Kidney (tissue), 14 donors: Measurements from ENCODE around the gene CFAP251. TPM values are rescaled to one million over a fixed set of nuclear protein-coding genes. Genes with fewer than 3 reads are reported as not detected.

Experiments used
- DNase-seq, 5 donors: peaks; one replicate each; pipeline ENCODE4 v3.0.0-alpha.2; 2013 to 2020
- FAIRE-seq: peaks from 2 replicates; lab custom pipeline; 2012; peaks lifted over from hg19 to GRCh38; lab: Jason Lieb, UNC
- H3K27ac ChIP-seq, 2 donors: one replicate each; pipeline ENCODE4 v1.7.0; 2013; ENCODE audit warnings: low read depth in 2 of 2, low read length in 2 of 2, inconsistent platforms in 1 of 2
- H3K27me3 ChIP-seq: one replicate; pipeline ENCODE4 v1.7.1; 2013; ENCODE audit warnings: low read length, inconsistent platforms; ENCODE audit not compliant: control insufficient read depth, insufficient read depth
- H3K36me3 ChIP-seq, 3 donors: one replicate each; pipeline versions ENCODE4 v1.7.0 to v1.7.1; 2013; ENCODE audit warnings: low read length in 3 of 3, control low read depth in 1 of 3, inconsistent platforms in 1 of 3; ENCODE audit not compliant: insufficient read depth in 3 of 3, control insufficient read depth in 2 of 3
- H3K4me1 ChIP-seq, 3 donors: one replicate each; pipeline versions ENCODE4 v1.7.0 to v1.7.1; 2013; ENCODE audit warnings: low read length in 3 of 3, inconsistent platforms in 1 of 3, low read depth in 1 of 3; ENCODE audit not compliant: control insufficient read depth in 2 of 3, insufficient read depth in 2 of 3
- H3K4me3 ChIP-seq, 3 donors: one replicate each; pipeline versions ENCODE4 v1.7.0 to v1.8.1; 2013; ENCODE audit warnings: low read length in 3 of 3, control low read depth in 1 of 3, inconsistent platforms in 1 of 3
- H3K9ac ChIP-seq, 3 donors: one replicate each; pipeline versions ENCODE4 v1.7.0 to v1.7.1; 2013; ENCODE audit warnings: low read length in 3 of 3, control low read depth in 1 of 3, inconsistent platforms in 1 of 3
- H3K9me3 ChIP-seq, 3 donors: one replicate each; pipeline versions ENCODE4 v1.7.0 to v1.7.1; 2013; ENCODE audit warnings: low read length in 3 of 3, control low read depth in 1 of 3, inconsistent platforms in 1 of 3; ENCODE audit not compliant: control insufficient read depth in 2 of 3, insufficient read depth in 1 of 3
- intact Hi-C: fragments of 100-400 bp; cut with DNase I; formaldehyde crosslinking; loops from one replicate; pipeline ENCODE4 v1.11.1; 2022
- polyA plus RNA-seq: library from polyadenylated mRNA; stranded (reverse); fragments of 350-450 nt; fragmentation: Illumina TruSeq; extraction: RNeasy Lipid Tissue Mini Kit (QIAGEN cat#74804); gene quantifications from one replicate; pipeline ENCODE4 v1.2.3, GENCODE V29; 2014; ENCODE audit warnings: low read depth, low replicate concordance; ENCODE audit not compliant: insufficient read depth
- total RNA-seq: library from RNA; stranded (reverse); fragmentation: NEBNext Ultra II Directional; extraction: Animal tissue kit (Norgen Biotek cat#: 25700); gene quantifications from one replicate; pipeline ENCODE4 v1.2.1, GENCODE V29; 2021
- TF ChIP-seq, protein P1 (sequence below): IDR thresholded peaks from 3 replicates; pipeline ENCODE4 v1.5.1; 2012; ENCODE audit warnings: mild to moderate bottlenecking, moderate library complexity, borderline replicate concordance; ENCODE audit not compliant: insufficient read depth; ENCODE audit errors: extremely low read depth
- donor health status: control.
- donor health status: control.
- donor health status: control.
- donor health status: control.
- donor health status: control.
- donor health status: DM: yes; HTN: yes; CAD: no.
- donor health status: Normal renal cell carcinoma (clear cell type).

CFAP251 gene
- total and polyA plus RNA-seq, 2 donors from 2014 or later, result 2.9 to 10.8 TPM

DNA sequence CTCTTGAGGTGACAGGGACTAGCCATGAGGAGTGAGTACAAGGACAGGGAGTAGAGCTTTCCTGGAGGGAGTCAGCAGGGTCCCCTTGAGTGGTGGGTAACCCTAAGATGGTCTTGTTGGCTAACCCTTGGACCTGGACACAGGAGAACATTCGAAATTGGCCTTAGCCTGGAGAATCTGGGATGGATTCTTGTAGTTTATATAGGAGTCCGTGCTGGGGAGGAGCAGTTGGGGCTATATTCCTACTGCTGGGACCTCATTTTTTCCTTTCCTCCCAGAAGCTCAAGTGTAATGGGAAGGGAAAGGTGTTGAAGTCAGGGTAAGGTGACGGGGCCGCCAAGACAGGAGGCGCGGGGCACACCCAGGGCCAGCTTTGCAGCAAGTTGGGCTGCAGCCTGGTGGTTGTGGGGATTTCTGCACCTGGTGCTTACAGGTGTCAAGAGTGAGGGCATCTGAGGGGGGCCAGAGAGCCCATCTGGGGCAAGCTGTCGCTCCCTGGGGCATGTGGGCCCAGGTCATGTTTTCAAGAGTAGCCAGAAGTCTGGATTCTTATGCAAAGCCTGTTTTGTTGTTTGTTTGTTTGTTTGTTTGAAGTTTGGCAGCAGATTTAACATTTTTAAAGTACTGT, 108.4 kb downstream of the CFAP251 start:
- no peaks in the 10 kb centered on the region for H3K27me3 ChIP-seq
- H3K9me3 ChIP-seq, result no peaks in the 10 kb centered on the region
- FAIRE-seq (no peak), DNase-seq (no peak)
- H3K36me3 ChIP-seq, result no peaks in the 10 kb centered on the region
- peak overlapping the region in 1 of 2 donors; percentile 0 for H3K27ac ChIP-seq
- TF ChIP-seq, protein P1, sequence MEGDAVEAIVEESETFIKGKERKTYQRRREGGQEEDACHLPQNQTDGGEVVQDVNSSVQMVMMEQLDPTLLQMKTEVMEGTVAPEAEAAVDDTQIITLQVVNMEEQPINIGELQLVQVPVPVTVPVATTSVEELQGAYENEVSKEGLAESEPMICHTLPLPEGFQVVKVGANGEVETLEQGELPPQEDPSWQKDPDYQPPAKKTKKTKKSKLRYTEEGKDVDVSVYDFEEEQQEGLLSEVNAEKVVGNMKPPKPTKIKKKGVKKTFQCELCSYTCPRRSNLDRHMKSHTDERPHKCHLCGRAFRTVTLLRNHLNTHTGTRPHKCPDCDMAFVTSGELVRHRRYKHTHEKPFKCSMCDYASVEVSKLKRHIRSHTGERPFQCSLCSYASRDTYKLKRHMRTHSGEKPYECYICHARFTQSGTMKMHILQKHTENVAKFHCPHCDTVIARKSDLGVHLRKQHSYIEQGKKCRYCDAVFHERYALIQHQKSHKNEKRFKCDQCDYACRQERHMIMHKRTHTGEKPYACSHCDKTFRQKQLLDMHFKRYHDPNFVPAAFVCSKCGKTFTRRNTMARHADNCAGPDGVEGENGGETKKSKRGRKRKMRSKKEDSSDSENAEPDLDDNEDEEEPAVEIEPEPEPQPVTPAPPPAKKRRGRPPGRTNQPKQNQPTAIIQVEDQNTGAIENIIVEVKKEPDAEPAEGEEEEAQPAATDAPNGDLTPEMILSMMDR, result no peak
- intact Hi-C loops, result no loop called here
- no peak overlapping the region for H3K9ac ChIP-seq
- H3K4me1 ChIP-seq, result peaks cover 0 to 41% (median 18%) of the 10 kb centered on the region in 3 donors
- no peak overlapping the region for H3K4me3 ChIP-seq

DNA sequence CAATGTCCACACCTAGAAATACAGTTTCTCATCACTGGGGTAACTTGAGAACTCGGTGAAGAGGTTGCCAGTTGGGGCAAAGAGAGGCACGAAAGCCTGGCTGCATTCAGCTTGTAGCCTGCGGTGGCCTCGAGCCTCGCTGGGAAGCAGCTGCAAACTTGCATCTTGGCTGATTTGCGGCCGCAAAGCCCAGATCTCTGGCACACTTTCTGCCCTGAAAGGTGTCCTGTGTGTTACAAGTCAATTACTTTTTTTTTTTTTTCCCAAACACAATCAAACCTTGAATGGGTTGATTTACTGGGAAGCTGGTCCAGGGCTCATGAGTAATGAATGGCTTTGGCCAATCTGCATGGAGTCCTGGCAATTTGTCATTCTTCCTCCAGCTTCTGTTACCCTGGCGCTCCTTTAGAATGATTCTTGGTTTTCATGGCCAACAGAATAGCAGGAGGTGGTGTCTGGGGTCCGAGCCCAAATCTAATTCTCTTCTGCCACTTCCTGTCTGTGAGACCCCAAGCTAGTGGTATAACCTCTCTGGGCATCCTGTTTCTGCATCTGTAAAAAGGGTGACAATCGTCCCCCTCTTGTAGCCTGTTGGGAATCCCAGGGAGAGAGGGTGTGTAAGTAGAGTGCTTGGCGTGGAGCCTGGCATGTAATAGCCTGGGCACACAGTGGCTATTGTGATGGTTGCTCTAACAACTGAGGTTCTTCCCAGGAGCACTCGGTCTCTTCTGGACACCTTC, 109.9 kb downstream of the CFAP251 start:
- H3K27me3 ChIP-seq, result no peaks in the 10 kb centered on the region
- peak overlapping the region in 1 of 3 donors; percentile 56 for H3K9ac ChIP-seq
- TF ChIP-seq, protein P1, result no peak
- H3K27ac ChIP-seq, result peak overlapping the region; percentile 85 to 89
- no peaks in the 10 kb centered on the region for H3K36me3 ChIP-seq
- intact Hi-C loops, result no loop called here
- H3K4me1 ChIP-seq, result peaks cover 0 to 42% (median 18%) of the 10 kb centered on the region in 3 donors
- DNase-seq (no peak), FAIRE-seq (no peak)
- H3K4me3 ChIP-seq, result no peak overlapping the region
- H3K9me3 ChIP-seq, result no peaks in the 10 kb centered on the region

DNA sequence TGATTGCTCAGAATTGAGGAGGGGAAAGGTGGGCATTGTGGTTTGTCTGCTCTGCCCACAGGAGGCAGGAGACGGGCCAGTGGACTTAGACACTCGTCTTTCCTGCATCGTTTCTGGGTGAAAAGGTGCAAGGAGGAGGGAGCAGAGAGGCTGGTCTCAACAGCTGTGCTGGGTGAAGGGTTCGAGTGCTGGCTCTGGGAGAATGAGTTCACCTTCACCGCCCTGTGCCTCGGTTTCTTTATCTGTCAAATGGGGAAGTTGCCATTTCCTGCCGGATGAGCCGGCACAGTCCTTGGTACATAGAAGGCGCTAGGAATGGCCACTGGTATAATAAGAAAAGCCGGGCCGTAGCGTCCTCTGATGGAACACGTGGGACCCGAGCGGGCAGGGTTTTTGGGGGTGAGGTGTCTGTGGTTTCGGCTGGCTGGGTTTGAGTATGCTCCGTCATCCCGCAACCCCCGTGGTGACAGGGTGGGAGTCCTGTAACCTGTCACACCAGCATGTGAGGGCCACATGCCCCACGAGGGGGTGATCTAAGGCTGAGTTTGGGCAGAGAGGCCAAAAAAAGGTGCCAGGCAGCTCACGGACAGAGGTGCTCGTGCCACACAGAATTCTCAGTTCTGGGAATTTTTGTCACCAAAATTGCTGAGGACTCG, 110.6 kb downstream of the CFAP251 start:
- H3K36me3 ChIP-seq, result no peaks in the 10 kb centered on the region
- DNase-seq (no peak), FAIRE-seq (no peak)
- intact Hi-C loops, result no loop called here
- peak overlapping the region; percentile 85 to 89 for H3K27ac ChIP-seq
- H3K4me3 ChIP-seq, result no peak overlapping the region
- H3K4me1 ChIP-seq, result peaks cover 0 to 38% (median 17%) of the 10 kb centered on the region in 3 donors
- no peaks in the 10 kb centered on the region for H3K9me3 ChIP-seq
- peak overlapping the region in 1 of 3 donors; percentile 56 for H3K9ac ChIP-seq
- TF ChIP-seq, protein P1, result peak; percentile 34
- no peaks in the 10 kb centered on the region for H3K27me3 ChIP-seq
